ENCODE measurements around the gene SFT2D3.

The SFT2D3 gene

DNA sequence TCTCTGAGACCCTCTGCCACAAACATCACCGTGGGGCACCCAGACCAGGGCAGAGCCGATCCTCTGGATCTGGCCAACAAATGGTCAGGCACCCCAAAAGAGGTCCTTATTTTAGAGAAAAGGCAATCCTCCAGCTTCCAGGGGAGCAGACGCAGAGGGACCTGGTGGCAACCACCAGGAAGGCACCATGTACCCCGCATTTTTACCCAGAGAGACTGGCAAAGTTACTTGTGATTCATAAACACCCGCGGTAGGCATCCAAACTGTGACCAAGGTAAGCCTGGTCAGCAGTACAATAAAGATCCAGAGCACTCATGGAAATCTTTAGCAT is 36.4 kb upstream of the SFT2D3 start:
- DNase-seq = no peak

DNA sequence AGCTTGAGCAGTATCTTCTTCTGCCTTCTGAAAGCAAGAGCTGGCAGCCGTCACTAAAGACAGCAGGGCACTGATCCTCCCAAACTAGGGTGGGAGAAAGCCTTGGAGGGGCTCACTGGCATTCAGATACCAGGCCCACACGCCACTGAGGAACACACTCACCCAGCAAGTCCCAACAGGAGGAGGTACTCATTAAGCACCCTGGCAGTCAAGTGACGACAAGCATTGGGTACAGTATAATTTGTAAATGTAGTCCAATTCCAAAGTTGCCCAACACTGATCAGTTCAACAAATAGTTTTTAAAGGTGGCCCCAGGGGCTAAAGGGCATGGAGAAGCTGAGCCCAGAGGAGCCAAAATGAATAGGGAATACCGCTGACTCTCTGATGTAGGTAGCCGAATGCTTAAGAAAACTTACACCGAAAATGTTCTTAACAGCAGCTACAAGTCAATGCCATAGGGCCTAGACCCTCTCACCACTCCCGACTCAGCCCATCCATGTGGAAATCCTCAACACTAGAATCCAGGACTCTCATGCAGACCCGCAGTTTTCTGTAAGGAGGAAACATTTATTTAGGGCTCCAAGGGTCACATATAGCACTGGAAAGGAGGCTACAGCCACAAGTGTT is 35.9 kb upstream of the SFT2D3 start:
- DNase-seq = no peak

DNA sequence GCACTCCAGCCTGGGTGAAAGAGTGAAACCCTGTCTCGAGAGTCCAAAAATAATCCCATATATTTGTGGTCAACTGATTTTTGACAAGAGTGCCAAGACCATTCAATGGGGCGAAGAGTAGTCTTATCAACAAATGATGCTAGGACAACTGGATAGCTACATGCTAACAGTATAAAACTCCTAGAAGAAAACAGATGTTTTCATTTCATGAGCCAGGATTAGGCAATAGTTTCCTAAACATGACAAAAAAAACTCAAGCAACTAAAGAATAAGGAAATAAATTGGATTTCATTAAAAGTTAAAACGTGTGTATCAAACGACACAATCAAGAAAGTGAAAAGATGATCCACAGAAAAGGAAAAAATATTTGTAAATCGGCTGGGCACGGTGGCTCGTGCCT is 32.2 kb upstream of the SFT2D3 start:
- no peak for DNase-seq

DNA sequence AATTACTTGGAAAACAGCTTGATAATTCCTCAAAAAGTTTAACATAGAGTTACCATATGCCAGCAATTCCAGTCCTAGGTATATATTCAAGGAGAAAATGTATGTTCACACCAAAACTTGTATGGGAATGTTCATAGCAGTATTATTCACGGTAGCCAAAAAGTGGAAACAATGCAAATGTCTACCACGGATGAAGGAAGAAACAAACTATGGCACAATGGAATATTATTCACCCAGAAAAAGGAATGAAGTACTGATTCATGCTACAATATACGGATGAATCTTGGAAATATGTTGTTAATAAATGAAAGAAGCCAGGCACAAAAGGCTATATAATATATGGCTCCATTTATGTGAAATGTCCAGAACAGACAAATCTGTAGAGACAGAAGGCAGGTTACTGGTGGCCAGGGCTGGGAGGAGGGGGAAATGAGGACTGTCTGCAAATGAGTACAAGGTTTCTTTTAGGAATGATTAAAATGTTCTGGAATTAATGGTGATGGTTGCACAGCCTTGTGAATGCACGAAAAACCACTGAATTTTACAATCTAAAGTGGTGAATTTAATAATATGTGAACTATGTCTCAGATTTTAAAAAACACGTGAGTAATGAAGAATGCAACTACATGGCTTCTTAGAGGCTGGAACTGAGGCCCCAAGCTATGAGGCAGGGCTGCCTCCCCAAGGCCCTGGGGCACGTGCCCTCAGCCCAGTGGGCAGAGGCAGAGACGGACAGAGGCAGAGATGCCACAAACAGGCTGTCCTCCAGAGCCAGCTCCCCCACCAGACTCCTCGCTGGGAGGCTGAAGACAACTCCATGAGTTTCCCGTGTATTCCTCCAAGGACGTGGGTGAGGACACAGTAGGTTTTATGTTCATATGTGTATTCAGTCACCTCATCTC is 31.0 kb upstream of the SFT2D3 start:
- DNase-seq = no peak

DNA sequence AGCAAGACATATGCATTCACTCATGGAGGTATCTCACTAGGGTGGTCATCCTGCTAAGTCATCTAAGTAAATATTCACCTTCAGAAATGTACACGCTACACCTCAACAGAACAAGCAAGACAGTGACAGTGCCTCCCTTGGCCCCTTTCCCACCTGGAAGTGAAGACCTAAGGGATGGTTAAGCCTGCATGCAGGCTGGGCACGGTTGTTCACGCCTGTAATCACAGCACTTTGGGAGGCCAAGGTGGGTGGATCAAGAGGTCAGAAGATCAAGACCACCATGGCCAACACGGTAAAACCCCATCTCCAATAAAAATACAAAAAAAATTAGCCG is 30.4 kb upstream of the SFT2D3 start:
- DNase-seq = no peak

DNA sequence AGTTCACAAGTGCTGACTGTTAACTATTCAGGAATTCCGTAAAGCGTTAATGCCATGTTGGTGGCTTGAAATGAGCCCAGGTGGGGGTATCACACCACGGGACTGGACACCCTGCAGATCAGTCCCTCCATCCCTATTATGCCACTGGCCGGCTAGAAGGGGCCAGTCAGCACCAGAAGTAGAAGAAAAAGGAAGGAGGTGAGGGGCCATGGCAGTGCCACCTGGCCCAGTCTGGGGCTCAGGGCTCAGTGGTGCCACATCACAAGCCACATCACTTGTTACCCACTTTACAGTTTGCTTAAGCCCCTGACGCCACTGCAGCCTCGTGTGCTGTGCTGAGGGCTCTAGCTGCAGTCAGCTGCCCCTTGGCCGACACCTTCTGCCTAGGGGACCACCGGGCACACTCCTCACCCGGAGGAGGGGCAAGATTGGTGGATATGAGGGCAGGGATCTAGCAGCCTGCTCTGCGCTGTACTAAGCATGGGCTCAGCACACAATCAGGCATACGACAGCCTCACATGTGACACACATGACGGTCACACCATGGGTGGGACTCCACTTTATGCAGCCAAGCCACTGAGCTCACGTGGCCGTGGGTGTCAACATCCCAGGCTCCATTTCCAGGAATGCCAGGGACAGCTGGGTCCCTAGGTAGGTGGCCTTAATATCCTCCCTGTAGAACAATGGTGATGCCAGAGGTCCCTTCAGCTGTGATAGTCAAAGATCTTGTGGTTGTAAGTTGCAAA is 29.6 kb upstream of the SFT2D3 start:
- DNase-seq = no peak

DNA sequence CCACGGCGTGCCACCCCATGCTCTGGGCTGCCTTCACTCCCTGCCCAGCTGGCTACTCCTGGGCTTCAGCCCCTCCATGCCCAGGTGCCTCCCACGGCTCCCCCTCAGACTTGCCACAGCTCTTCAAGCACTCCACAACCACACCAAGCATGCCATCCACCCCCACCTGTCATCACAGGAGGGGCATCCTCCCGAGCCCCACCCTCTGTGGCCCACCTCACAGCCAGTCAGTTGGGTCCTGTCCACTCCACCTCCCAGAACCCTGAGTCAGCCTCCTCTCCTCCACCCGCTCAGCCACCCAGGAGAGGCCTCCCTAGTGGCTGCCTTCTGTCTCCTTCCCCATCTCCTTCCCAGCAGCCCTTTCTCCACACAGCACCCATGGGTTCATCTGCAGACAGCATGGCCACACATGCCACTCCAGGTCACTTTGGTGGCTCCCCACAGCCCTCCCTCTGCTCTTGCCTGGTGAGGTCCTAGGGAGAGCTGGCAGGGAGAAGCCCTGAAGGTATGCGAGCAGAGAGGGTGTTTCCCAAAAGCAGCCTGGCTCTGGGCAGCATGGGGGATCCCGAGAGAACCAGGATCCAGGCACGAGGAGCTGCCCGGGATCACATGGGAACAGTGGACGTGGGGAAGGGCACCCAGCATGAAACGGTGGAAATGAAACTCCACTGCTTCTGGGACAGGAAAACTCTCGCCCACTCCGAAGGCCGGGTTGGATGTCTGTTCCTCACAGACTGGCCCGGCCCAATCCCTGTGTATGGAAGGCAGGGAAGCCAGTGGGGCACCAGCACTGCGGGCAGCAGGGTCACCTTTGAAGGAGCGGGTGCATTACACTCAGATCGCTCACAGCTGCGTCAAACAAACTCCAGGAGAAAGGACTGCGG is 28.7 kb upstream of the SFT2D3 start:
- DNase-seq = no peak

DNA sequence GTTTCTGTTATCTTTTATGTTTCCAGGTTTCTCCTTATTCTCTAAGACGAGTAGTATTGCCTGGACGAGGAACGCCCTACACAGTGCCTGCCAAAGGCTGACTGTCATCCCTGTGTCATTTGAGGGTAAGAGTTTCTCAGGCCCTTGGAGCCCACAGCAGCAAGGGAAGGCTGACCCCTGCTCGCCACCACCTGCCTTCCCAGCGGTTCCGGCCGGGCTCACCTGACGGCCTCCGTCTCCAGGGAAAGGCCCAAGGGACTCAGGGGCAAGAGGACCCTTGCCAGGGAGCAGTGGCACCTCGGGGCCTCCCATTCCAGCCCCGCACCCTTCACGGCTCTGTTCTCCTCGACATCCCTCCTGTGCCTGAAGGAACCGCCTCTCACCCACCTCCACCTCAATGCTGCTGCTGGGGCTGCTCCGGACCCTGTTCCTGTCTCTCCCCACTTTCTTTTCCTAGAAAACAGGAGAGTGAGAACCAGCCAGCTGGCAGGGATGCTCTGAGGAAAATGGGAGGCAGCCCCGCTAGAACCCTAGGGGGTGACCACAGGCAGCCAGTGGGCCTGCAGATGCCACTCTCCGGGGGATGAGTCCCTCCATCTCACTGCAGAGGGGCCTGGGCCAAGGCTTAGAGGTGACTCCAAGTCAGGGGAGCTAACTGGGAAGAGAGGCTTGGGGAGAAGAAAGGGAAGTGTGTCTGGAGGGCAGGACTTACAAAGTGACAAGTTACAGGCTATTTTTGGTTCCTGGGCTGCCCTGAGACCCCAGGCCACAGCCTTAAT is 27.8 kb upstream of the SFT2D3 start:
- DNase-seq = peak; percentile 51

DNA sequence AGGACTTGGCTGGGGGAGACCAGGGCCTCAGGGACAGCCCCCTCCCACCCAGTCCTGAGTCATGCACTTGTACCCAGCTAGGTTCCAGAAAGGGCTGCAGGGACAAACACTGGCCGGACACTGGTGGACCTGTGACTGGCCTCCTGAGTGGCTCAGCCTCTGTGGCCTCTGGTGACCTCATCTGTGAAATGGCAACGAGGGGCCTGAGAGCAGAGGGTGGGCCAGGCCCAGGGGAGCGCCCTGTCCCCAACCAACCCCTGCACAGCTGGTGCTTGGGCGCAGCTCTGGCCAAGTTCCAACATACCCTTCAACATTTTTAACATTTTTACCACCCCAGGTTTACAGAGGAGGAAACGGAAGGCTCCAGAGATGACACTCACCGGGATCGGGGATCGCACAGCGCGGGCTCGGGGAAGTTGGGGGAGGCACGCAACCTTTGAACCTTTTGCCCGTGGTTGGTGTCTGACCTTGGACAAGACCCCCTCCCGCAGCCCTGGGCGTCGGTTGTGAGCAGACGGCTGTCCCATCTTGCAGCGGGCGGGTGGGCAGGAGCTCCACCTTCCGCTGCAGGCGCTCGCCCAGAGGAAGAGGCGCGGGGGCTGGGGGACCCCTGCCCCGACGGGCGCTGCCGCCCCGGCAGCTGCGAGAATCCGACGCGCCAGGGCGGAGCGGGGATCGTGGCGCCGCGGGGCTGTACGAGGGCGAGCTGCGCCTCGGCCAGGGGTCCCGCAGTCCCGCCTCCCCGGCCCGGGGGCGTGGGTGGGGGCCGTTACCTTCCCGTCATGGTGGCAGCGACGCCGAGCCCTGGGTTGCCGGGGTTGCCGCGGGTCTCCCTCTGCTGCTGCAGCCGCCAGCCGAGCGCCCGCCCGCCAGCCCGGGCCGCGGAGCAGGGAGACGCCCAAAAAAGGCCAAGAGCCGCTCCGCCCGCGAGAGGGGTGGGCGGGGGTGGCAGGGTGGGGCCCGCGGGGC is 26.8 kb upstream of the SFT2D3 start:
- DNase-seq = peak; percentile 62

DNA sequence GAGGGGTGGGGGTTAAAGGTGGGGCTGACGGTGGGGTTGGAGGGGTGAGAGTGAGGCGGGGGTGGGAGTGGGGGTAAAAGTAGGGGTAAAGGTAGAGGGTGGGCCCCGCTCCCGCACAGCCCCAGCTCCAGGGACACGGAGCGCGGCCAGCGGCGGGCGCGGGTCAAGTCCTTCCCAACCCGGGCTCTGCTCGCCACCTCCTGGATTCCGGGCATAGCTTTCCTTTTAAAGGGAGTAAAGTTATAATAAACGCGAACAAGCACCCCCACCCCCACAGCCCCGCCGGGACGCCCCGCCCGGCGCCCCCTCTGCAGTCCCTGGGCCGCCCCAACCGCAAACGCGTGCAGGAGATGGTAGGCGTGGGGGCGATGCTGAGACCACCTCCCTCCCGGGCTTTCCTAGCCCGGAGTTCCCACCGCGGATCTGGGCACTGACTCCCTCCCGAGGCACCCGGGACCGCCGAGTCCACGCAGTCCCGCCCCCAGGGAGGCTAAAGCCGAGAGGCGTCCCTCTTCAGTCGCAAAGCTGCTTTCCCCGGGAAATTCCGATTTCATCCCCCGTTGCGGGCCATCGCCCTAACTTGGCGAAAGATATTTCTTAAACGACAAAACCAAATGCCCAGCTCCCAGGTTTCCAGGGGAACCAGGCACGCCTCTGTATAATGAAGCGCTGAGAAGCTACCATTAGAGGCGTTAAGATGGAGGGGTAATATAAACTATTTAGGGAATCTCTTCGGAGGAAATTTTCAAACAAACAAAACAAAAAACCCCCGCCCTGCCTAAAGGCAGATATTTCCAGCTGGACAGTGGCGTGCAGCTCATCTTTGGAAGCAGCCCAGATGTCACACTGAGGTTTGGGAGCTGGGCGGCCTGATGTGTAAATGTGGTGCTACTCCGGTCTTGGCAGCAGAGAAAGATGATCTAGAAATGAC is 25.7 kb upstream of the SFT2D3 start, which contains the start of gene LIMS2:
LIMS2 (minus strand) TSS at position 200 of the 931 bp plus-strand sequence. CDS start 506 bp downstream, outside the sequence.
- DNase-seq = peak; percentile 52

DNA sequence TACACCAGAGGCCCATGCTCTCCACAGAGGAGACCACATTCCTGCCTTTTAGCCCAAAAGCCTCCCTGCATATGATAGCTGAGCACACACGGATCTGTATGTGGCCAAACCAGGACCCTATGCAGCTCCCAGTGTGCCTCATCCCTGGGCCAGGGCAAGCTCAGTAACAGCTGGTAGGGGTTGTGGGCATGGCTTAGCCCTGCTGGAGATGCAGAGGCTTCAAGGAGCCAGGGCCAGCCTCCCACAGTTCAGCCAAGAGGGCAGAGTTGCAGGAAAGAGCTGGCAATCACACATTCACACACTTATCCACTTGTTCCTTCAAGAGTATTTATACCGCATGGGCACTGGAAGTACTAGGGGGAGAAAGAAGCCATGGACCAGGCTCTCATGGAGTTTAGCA is 24.4 kb upstream of the SFT2D3 start:
- DNase-seq = no peak

DNA sequence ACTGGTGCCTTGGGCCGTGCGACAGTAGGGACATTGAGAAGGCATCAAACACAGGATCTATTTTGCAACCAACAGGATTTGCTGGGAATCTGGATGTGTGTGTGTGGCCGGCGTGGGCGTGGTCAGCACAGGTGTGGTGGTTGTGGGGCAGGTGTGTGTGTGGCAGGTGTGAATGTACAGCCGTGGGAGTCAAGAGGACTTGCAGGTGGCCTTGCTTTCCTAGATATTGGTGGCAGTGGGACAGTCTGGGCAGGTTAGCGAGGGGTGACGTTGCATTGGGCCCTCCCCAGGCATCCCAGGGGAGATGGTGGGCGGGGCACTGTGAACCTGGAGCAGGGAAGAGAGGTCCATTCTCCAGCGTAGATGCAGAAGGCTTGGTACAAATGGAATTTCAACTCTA is 22.8 kb upstream of the SFT2D3 start:
- DNase-seq = no peak

DNA sequence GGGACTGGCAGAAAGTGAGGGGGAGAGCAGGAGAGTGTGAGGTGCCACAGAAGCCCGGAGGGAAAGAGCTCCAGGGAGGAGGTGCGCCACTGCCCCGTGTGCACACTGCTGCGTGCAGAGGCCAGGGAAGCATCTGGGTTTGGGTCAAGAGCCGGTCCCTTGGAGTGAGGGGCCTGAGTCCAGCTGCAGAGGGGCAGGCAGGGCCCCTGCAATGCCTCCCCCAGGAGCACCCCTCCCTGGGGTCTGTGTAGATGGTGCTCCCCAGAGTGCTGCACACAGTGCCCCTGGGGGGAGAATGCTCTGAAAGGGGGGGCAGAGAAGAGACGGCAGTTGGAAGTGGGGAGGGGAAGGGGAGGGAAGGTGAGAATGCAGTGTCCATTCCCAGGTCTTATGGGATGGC is 22.3 kb upstream of the SFT2D3 start:
- DNase-seq = no peak

DNA sequence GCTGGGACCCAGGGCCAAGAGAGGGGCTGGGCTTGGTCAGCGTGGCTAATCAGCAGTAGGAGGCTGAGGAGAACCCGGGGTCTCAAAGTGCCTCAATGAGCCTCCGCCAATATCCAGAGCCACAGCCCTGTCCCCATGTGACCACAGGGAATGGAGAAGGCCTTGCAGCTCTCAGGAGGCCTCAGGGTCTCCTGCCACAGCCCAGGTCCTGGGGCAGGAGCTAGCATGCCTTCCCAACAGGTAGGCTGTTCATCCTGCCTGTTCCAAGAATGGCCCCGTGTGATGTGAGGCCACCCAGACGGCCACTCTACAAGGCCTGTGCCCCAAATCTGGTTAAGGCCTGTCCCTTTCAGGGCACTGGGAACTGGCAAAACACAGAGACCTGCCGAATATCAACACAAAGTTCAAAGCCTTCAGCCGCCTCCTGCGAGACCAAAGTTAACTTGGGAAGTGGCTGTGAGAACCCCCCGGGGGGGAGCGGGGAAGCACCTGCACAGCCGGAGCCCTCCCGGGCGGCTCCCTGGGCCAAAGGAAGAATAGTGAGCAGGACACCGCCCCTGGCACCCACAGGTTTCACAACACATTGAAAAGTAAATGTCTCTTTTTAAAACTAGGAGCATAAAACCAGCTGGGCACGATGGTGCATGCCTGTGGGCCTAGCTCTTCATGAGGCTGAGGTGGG is 21.5 kb upstream of the SFT2D3 start:
- no peak for DNase-seq

DNA sequence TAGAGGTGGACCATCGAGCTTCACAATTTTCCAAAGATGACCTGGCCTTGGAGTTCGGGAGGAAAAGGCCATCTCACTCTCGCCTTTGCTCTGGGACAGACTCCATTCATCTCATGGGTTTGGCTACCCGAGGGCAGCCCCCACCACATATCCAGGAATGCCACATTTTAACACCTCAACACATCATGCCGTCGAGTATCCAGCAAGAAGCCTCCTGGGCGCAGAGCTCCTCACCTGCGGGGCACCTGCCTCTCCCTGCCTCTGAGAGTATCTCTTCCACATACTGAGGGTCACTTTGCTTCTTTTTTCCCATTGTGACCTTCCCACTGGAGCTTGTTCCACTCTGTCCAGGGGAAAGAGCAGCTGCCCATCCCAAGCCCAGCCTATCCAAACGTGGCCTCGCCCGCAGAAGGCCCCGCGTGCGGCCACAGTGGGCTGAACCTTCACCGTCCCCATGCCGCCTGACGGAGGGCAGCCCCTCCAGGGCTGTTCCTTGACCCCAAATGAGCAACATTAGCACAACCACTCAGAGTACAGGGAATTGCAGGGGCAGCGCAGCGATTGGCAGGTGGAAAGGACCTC is 20.5 kb upstream of the SFT2D3 start:
- no peak for DNase-seq

DNA sequence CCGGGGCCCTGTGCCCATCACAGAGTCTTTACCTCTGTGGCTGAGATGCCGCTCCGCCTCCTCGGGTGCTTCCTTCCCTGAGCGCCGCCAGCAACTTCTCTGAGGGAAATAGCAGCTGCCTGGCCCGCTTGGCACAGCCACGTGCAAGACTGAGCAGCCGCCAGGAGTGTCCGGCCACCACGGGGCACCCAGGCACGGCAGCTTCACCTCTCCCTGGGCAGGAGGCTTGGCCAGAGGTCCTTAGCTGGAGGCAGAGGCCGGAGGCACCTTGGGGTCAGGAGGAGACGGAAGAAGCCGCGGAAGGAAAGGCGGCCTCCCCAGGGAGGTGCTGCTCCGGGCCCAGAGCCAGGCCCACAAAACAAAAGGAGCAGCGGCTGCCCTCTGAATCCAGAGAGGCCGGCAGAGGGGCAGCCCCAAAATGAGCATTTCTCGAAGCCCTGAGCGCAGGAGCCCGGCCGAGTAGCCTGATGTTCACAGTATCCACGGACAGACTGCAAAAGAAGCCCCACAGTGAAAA is 20.0 kb upstream of the SFT2D3 start:
- peak; percentile 52 for DNase-seq

DNA sequence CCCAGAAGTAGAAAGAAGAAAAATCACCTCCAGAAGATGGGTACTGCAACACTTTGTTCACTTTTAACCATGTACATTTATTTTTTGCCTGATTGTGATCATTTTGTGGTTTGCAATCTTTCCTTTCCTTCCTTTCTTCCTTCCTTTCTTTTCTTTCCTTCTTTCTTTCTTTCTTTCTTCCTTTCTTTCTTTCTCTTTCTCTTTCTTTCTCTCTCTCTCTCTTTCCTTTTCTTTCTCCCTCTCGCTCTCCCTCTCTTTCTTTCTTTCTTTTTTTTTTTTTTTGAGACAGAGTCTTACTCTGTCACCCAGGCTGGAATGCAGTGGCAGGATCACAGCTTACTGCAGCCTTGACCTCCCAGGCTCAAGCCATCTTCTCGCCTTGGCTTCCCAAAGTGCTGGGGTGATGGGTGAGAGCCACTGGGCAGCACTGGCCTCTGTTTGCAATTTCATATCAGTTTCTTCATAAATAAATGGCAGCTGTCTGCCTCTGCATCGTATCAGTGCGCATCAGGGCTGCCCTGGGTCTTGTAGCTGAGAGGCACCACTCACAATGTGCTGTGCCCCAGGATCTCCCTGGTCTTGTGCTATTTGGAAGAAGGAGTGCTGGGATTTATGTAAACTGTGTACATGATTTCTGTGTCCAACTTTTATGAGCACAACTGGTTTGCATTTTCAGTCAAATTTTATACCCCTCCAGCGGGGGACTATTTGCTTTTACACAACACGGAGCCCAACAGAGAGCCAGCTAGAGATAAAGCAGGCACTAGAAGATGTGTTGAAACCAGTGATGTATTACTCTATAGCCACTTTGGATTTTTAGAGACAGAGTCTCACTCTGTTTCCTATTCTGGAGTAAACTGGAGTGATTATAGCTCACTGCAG is 19.1 kb upstream of the SFT2D3 start:
- no peak for DNase-seq

Measured in activated CD8-positive, alpha-beta memory T cell treated with anti-CD3 and anti-CD28 coated beads, Interleukin-2, amount 50 U/mL, for 48 hours (primary cell).